Suprapubic skin (tissue), 4 donors: ENCODE results near the gene MATK.

ENCODE experiments used
- CTCF ChIP-seq, 2 donors: fragments of 200-600 bp in 1 of 2; fragments of 450-650 bp in 1 of 2; sonication (generic) in 1 of 2; IDR thresholded peaks; one replicate each; pipeline ENCODE4 v1.5.1; 2016 to 2019; ENCODE audit warnings: antibody characterized with exemption in 2 of 2, mild to moderate bottlenecking in 1 of 2, moderate library complexity in 1 of 2
- EP300 ChIP-seq: sonication (generic); formaldehyde crosslinking; IDR thresholded peaks from one replicate; pipeline ENCODE4 v1.6.1; 2017; ENCODE audit warnings: antibody characterized with exemption
- POLR2AphosphoS5 ChIP-seq, 3 donors: sonication (generic); formaldehyde crosslinking; IDR thresholded peaks; one replicate each; pipeline ENCODE4 v1.6.1; 2017; ENCODE audit warnings: antibody characterized with exemption in 3 of 3

- TF ChIP-seq CTCF (IDR thresholded peaks at IDR 0.05) = no peak
- TF ChIP-seq POLR2AphosphoS5 (IDR thresholded peaks at IDR 0.05) = no peak
- TF ChIP-seq EP300 = no peak
Measured at GRCh38 chr19:3814648-3815047, 28.5 kb upstream of the MATK start.
